Activated T-cell treated with anti-CD3 and anti-CD28 coated beads for 48 hours (primary cell): ENCODE results near the gene CDKN1C.
A peak's percentile ranks its signal among the peaks of the same experiment; 100 is the strongest.

ENCODE experiments used
- DNase-seq: peaks from one replicate; pipeline ENCODE4 v3.0.0-alpha.2; 2020; ENCODE audit warnings: low read depth

Gene CDKN1C

GRCh38 chr11:2890466-2891294, 5.1 kb upstream of the CDKN1C start:
- no peak for DNase-seq

GRCh38 chr11:2889362-2890273, 4.0 kb upstream of the CDKN1C start:
- DNase-seq: no peak

- DNase-seq: peak; percentile 80
Observed at GRCh38 chr11:2888266-2888968, 2.8 kb upstream of the CDKN1C start.

GRCh38 chr11:2887515-2888195, 2.1 kb upstream of the CDKN1C start:
- DNase-seq: no peak

GRCh38 chr11:2886936-2887335, 1.4 kb upstream of the CDKN1C start:
- no peak for DNase-seq

GRCh38 chr11:2886191-2886894, 768 bp upstream of the CDKN1C start:
- DNase-seq: no peak

- no peak for DNase-seq
Observed at GRCh38 chr11:2885017-2885677, 428 bp downstream of the CDKN1C start.

- no peak for DNase-seq
Observed at GRCh38 chr11:2883979-2884815, 1.4 kb downstream of the CDKN1C start.

GRCh38 chr11:2883640-2883978, 2.0 kb downstream of the CDKN1C start:
- no peak for DNase-seq

GRCh38 chr11:2882396-2883110, 3.0 kb downstream of the CDKN1C start:
- DNase-seq: no peak

- DNase-seq: no peak
Observed at GRCh38 chr11:2881981-2882375, 3.6 kb downstream of the CDKN1C start.

- DNase-seq: no peak
Observed at GRCh38 chr11:2881076-2881980, 4.2 kb downstream of the CDKN1C start.

- DNase-seq: no peak
Observed at GRCh38 chr11:2880646-2881045, 4.9 kb downstream of the CDKN1C start.

GRCh38 chr11:2878782-2879181, 6.8 kb downstream of the CDKN1C start:
- no peak for DNase-seq

GRCh38 chr11:2877474-2877873, 8.1 kb downstream of the CDKN1C start:
- DNase-seq: no peak

- DNase-seq: no peak
Observed at GRCh38 chr11:2874963-2875362, 10.6 kb downstream of the CDKN1C start.

- DNase-seq: no peak
Observed at GRCh38 chr11:2870969-2871680, 14.4 kb downstream of the CDKN1C start.
